Lower lobe of right lung (tissue), 2 donors: ENCODE measurements around the gene PDE5A. TPM values are rescaled to one million over a fixed set of nuclear protein-coding genes. Genes with fewer than 3 reads are reported as not detected.
"Not testable (repeated sequence)": the region's sequence is repeated elsewhere in the genome, so short reads cannot be mapped to it uniquely, and the experiment has no call there.

ENCODE experiments used
- ATAC-seq, 2 donors: fragments of 200-7000 bp; cut with Tn5 transposase; one replicate each; pipeline ENCODE4 v1.9.1; 2020 to 2022; ENCODE audit warnings: mild to moderate bottlenecking in 2 of 2, moderate library complexity in 2 of 2
- DNase-seq: peaks from one replicate; pipeline ENCODE4 v3.0.0-alpha.2; 2020
- H3K27ac ChIP-seq: fragments of 200-600 bp; one replicate; pipeline ENCODE4 v1.8.0; 2022
- H3K27me3 ChIP-seq: fragments of 200-600 bp; one replicate; pipeline ENCODE4 v1.8.0; 2022; ENCODE audit warnings: low read depth
- H3K36me3 ChIP-seq: fragments of 200-600 bp; one replicate; pipeline ENCODE4 v1.8.0; 2022; ENCODE audit warnings: mild to moderate bottlenecking
- H3K4me1 ChIP-seq: fragments of 200-600 bp; one replicate; pipeline ENCODE4 v1.8.0; 2022
- H3K4me3 ChIP-seq: fragments of 200-600 bp; one replicate; pipeline ENCODE4 v1.8.0; 2022; ENCODE audit warnings: mild to moderate bottlenecking
- H3K9me3 ChIP-seq: fragments of 200-600 bp; one replicate; pipeline ENCODE4 v1.8.0; 2022
- CTCF ChIP-seq: fragments of 200-600 bp; IDR thresholded peaks from one replicate; pipeline ENCODE4 v1.8.0; 2022; ENCODE audit warnings: antibody characterized with exemption, mild to moderate bottlenecking
- intact Hi-C: fragments of 100-400 bp; cut with DNase I; formaldehyde crosslinking; loops from one replicate; pipeline ENCODE4 v1.11.0; 2022
- total RNA-seq: library from RNA; stranded (reverse); fragmentation: NEBNext Ultra II Directional; extraction: Animal tissue kit (Norgen Biotek cat#: 25700); gene quantifications from one replicate; pipeline ENCODE4 v1.2.1, GENCODE V29; 2021
- donor health status: DM: no; HTN: yes; CAD: no; lungs with severe emphysema.

The PDE5A gene
- total RNA-seq, 1 donor from 2014 or later, result 39.8 TPM

GRCh38 chr4:119663160-119663788 is 34.7 kb upstream of the PDE5A start:
- DNase-seq, result no peak
- Histone ChIP-seq H3K27ac (peak overlapping the region; percentile 42), H3K27me3 (no peaks in the 10 kb centered on the region), H3K4me1 (peaks cover 9% of the 10 kb centered on the region), H3K9me3 (no peaks in the 10 kb centered on the region), H3K36me3 (no peaks in the 10 kb centered on the region), H3K4me3 (peak overlapping the region; percentile 7)
- no peak for ATAC-seq
- intact Hi-C loops, result no loop called here
- TF ChIP-seq CTCF, result no peak

GRCh38 chr4:119662612-119663011 is 34.0 kb upstream of the PDE5A start:
- H3K27ac ChIP-seq, ATAC-seq, H3K4me1 ChIP-seq, H3K36me3 ChIP-seq, H3K27me3 ChIP-seq, intact Hi-C loops, DNase-seq, H3K9me3 ChIP-seq, H3K4me3 ChIP-seq: not testable (repeated sequence)

GRCh38 chr4:119661231-119661630 is 32.6 kb upstream of the PDE5A start:
- H3K36me3 ChIP-seq, result no peaks in the 10 kb centered on the region
- peaks cover 9% of the 10 kb centered on the region for H3K4me1 ChIP-seq
- no peak overlapping the region for H3K27ac ChIP-seq
- no peak for TF ChIP-seq CTCF
- DNase-seq (no peak), ATAC-seq (no peak)
- intact Hi-C loops, result no loop called here
- no peak overlapping the region for H3K4me3 ChIP-seq
- H3K9me3 ChIP-seq, result no peaks in the 10 kb centered on the region
- no peaks in the 10 kb centered on the region for H3K27me3 ChIP-seq

GRCh38 chr4:119659576-119659975 is 31.0 kb upstream of the PDE5A start:
- TF ChIP-seq CTCF, result no peak
- Histone ChIP-seq H3K27me3 (no peaks in the 10 kb centered on the region), H3K4me1 (peaks cover 9% of the 10 kb centered on the region), H3K27ac (no peak overlapping the region), H3K9me3 (no peaks in the 10 kb centered on the region), H3K36me3 (no peaks in the 10 kb centered on the region), H3K4me3 (no peak overlapping the region)
- DNase-seq, result no peak
- peak in 1 of 2 donors; percentile 41 for ATAC-seq
- intact Hi-C loops, result no loop called here

GRCh38 chr4:119657111-119657611 is 28.6 kb upstream of the PDE5A start:
- Histone ChIP-seq H3K27me3 (no peaks in the 10 kb centered on the region), H3K27ac (no peak overlapping the region), H3K9me3 (no peaks in the 10 kb centered on the region), H3K36me3 (no peaks in the 10 kb centered on the region), H3K4me1 (peaks cover 9% of the 10 kb centered on the region), H3K4me3 (no peak overlapping the region)
- ATAC-seq (no peak), DNase-seq (no peak)
- no peak for TF ChIP-seq CTCF
- intact Hi-C loops, result no loop called here

GRCh38 chr4:119656342-119656741 is 27.7 kb upstream of the PDE5A start:
- intact Hi-C loops, result no loop called here
- no peak for TF ChIP-seq CTCF
- H3K27me3 ChIP-seq, result no peaks in the 10 kb centered on the region
- peak overlapping the region; percentile 10 for H3K27ac ChIP-seq
- peaks cover 9% of the 10 kb centered on the region for H3K4me1 ChIP-seq
- no peaks in the 10 kb centered on the region for H3K36me3 ChIP-seq
- no peaks in the 10 kb centered on the region for H3K9me3 ChIP-seq
- DNase-seq, result no peak
- no peak for ATAC-seq
- H3K4me3 ChIP-seq, result no peak overlapping the region
